ENCODE measurements around the gene FNIP2. TPM values are rescaled to one million over a fixed set of nuclear protein-coding genes. Genes with fewer than 3 reads are reported as not detected.

The FNIP2 gene
- total RNA-seq = 16.7 and 17.9 TPM in 2 replicates

DNA sequence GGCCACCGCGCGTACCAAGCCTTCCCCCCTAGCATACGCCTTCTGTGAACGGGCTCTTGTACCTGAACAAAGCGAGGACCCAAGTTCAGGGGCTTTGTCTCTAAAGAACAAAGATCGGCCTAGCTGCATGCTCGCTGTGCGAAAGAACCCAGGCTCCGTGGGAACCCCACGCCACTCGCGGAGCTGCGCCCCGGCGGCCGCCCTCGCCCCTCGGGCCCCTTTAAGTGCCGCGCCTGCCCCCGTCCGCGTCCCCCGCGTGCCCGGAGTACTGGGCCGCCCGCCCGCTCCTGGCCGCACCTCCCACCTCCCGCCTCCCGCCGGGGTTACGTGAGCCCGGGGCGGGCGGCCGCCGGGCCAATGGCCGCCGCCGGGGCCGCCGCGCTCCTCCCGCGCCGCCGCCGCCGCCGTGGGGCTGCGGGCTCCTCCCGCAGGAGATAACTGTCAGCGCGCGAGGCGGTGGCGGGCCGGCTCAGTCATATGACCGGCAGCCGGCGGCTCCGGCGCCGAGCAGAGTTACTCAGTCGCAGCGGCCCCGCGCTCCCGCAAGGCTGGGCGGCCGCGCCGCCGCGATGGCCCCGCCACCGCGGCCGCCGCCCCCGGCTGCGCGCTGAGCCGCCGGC lies at the start of gene FNIP2:
TSS of gene FNIP2 (plus strand) at position 472 of the 620 bp plus-strand sequence. CDS start 187 bp downstream, outside the sequence.

DNA sequence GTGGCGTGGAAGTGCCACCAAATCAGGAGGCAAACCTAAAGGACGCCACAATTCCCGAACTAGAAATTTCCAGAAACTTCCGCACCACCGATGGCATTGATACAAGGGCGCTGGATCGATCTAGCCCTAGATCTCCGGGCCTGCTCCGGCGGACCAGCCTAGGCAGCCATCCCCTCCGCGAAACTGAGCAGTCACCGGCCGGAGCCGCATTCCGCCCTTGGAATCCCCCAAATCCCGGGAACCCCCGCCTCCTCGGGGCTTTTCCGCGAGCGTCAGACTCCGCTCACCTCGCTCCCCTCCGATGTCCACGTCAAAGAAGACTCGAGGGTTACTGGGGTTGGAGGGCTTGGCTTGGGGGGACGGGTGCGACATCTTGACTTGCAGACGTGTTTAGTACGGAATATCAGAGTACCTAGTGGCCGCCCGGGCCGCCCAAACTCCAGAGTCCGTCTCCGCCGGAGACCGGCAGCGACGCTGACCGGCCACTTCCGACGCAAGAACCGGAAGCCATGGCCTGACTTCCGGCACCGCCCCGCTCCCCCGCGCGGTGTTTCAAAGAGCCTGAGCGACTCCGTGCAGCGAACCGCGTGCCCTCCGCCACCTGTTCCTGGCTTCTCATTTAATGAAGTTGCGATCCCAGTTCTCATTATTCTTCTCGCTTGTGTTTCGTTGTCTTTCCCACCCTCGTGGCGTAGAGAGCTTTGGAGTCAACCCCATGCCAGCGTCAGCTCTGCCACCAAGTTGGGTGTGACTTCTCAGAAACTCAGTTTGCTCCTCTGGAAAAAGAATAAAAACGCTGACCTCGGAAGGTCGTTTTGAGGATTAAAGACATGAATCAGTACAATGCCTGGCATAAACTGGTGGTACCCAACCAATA lies 45.7 kb upstream of the FNIP2 start, which contains the start of gene PPID:
TSS of gene PPID (minus strand) at position 480 of the 877 bp plus-strand sequence. CDS start at position 372, 108 bp downstream.

Other genes starting within 250 kb of the FNIP2 start
- 0.34 and 0.47 TPM in 2 replicates for gene RXFP1, start 247.1 kb upstream of the FNIP2 start, total RNA-seq
- gene C4orf46, start 97.1 kb upstream of the FNIP2 start, total RNA-seq = 6.9 and 7.4 TPM in 2 replicates
- gene ETFDH, start 96.7 kb upstream of the FNIP2 start, total RNA-seq = 24.4 and 25.7 TPM in 2 replicates
- 22.1 TPM in 2 replicates for gene PPID, start 45.6 kb upstream of the FNIP2 start, total RNA-seq

All from bronchial smooth muscle cell (primary cell).